Medulla oblongata (tissue), 1 donor: ENCODE results near the gene ZDHHC5.
"Not testable (repeated sequence)": the region's sequence is repeated elsewhere in the genome, so short reads cannot be mapped to it uniquely, and the experiment has no call there.

ENCODE experiments used
- DNase-seq: peaks from one replicate; pipeline ENCODE4 v3.0.0-alpha.2; 2015; ENCODE audit errors: extremely low spot score

Gene ZDHHC5

DNA sequence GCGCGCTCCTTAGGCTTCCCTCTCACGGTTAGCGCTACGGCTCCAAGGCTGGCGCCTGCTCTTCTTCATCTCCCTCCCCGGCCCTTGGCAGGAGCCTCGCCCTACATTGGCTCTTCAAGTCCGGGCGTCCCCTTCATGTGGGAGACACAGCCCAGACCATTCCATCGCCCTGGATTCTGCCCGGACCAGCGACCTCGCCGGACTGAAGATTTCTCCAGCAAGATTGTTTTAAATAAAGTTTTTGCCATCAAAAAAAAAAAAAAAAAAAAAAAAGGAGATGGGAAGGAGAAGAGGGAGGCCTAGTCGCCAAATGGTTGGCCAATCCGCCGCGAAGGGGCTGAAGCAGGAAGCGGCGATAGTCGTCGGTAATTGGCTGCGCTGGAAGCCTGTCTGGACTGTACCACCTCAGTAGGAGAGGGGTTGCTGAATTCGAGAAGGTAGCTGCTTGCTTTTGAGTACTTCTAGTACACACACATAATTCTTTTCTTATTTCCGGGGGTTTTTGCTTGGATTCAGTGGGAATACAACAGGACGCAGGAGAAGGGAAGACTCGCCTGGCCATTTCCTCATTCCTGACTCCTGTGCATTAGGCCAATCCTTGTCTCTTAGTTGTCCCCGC lies 688 bp upstream of the ZDHHC5 start:
- peak; percentile 99 for DNase-seq

DNA sequence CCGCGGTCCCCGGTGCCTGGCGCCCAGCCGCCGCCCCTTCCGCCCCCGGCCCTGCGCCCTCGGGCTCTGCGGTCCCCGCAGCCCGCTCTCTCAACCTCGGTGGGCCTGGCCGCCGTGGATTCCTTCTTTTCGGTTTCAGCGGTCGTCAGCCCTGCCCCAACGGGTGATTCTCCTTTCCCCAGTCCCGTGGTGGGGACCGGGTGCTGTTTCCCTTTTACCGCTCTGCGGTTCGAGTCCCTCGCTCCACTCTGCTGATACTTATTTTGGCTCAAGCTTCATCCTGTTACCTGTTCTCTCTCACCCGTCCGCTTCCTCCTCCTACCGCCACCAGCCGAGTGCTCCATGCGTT lies 494 bp downstream of the ZDHHC5 start:
- DNase-seq, result peak; percentile 12

DNA sequence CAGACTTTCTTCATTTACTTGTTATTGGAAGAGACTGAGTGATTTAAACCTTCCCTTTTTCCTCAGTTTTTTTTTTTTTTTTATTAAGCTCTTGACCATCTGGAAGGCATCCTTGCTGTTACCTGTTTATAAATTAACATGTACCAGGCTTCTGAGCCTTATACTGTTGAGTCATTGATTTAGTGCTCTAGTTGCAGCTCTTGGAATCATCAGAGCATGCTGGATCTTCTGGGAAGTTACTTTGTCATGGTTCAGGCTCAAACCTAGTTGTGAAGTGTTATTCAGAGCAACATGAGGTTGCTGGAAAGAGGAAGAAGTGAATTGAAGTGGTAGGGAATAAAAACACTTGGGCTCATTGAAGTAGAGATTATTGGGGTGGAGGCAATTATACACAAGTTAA lies 6.3 kb downstream of the ZDHHC5 start:
- DNase-seq, result no peak

DNA sequence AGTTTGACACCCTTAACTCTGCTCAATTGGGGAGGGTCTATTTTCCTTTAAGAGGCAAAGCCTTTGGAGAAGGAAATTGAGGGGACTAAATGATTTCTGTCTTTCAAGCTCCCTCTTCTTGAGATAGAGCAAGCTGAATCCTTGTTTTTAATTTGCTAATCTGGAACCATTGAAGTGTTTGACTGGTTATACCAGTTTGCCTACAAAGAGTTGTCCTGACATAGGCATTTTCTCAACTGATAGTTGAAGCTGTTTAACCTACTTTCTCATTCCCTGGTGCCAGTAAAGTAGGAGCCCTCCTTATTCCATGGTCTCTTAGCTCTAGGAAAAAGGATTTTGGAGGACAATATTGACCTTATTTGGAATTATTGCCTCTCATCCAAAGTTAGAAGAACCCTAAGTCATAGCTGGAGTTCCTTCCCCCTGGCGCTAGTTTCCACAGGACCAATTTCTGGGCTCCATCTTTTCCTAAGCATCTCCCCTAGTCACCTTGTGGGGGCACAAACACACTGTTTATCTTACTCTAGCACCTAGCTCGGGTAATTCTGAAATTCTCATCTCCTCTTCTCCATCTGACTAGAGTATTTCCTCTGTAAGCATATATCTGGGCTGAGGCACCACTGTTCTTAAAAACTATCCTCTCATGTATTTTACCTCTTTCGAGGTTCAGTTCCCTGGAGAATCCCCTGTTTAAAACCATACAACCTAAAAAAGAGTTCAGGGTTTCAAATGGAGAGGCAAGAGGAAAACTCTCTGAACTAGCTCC lies 7.4 kb downstream of the ZDHHC5 start:
- no peak for DNase-seq

DNA sequence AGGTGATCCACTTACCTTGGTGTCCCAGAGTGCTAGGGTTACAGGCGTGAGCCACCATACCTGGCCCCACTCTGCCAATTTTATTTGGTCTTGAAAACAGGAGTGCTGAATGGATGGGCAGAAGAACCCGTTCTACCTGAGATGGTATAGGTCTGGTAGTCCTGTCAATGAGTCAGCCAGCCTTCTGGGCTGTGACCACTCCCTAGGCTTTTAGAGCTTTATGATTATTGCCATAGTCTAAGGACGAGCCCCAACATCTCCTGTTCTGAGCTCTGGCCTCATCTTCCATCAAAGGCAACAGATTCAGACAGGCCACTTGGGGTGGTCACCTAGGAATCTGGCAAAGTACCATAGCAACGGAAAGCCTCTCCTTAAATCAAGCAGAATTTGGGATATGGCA lies 11.5 kb downstream of the ZDHHC5 start:
- no peak for DNase-seq

DNA sequence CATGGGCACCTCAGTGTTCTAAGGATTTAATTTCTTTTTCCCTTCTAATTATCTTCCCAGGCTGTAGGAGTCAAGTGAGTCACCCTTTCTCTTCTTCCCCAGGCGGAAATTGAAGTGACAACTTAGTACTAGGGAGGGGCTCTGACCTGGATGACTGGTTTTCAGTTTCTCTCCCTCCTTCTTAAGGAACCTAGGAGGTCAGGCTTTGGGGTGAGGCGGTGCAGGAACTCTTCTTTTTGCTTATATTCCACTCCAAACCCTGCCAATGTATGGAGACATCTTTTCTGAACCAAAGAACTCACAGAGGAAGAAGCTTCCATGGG lies 12.6 kb downstream of the ZDHHC5 start:
- DNase-seq, result no peak

DNA sequence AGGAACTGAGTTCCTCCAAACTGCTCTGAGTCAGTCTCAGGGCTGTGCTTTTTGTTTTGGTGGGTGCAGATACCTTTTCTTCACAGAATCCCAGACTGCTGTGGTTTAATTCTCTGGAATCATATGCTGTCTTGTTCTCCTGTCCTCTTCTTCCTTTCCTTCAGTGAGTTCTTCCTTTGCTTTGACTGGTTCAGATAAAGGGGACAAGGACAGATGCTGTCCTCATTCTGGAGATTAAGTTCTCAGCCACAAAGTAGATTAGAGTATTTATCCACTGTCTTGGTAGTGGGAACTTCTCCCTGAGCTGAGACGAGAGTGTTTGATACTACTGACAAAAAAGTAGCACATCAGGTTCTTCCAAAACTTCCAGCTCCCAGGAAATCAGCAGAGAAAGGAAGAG lies 13.3 kb downstream of the ZDHHC5 start:
- no peak for DNase-seq

DNA sequence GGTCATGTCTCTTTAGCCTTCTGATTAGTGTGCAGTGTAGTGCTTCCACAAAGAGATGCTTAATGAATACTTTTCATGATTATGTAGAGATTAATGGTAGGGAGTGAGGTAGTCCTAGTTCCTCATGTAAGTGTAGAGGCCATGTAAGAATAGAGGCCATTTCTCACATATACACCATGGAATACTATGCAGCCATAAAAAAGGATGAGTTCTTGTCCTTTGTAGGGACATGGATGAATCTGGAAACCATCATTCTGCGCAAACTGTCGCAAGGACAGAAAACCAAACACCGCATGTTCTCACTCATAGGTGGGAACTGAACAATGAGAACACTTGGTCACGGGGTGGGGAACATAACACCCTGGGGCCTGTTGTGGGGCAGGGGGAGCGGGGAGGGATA lies 22.6 kb downstream of the ZDHHC5 start:
- not testable (repeated sequence) for DNase-seq

DNA sequence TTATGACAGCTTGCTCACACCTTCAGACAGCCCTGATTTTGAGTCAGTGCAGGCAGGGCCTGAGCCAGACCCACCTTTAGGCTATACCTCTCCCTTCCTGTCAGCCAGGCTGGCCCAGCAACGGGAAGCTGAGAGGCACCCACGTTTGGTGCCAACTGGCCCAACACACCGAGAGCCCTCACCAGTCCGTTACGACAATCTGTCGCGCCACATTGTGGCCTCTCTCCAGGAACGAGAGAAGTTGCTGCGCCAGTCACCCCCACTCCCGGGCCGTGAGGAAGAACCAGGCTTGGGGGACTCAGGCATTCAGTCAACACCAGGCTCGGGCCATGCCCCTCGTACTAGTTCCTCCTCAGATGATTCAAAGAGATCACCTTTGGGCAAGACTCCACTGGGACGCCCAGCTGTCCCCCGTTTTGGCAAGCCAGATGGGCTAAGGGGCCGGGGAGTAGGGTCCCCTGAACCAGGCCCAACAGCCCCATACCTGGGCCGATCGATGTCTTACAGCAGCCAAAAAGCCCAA lies 31.0 kb downstream of the ZDHHC5 start:
- no peak for DNase-seq

DNA sequence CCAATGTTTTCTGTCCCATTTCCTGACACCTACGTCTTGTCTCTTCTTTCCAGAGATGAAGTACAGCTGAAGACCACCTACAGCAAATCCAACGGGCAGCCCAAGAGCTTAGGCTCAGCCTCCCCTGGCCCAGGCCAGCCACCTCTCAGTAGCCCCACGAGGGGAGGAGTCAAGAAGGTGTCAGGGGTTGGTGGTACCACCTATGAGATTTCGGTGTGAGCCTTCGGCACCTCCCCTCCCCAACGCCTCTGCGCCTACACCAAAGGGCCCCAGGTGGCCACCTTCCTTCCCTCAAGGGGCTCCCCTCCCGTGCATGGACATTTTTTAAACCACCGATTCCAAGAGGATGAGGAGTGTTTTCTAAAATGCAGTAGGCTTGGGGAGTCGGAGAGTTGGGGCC lies 31.9 kb downstream of the ZDHHC5 start:
- DNase-seq, result no peak

DNA sequence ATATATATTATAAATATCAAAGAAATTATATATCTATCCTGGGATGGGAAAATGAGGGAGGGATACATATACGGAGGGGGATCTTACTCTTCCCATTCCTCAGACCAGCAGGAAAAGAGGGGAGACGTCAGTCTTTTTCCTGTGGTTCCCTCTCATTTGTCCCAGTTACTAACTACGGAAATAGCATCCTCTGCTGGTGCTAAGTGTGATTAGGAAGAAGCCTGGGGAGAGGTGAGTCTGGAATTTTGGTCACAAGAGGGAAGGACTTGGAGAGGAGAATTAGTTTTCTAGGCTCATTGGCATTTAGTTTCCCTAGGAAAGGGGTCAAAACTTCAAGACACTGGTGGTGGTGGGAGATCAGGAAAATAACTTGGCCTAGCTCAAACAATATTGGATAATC lies 32.5 kb downstream of the ZDHHC5 start:
- no peak for DNase-seq

DNA sequence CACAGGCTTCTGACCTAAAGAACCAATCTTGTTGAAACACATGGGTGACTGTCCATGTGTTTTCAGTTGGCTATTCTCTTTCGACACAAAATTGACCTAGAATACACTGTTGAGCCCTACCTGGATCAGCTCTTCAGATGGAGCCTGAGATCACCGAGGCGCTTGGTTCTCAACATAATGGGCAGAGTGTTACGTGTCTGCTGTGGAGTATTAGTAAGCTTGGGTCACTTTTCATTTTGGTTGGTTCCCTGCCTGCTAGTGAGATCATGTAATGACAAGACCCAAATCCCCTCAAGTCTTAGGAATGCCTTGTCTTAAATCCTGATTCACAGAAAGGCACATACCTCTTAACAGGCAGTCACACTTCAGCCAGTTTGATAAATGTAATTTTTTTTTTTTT lies 35.4 kb downstream of the ZDHHC5 start:
- no peak for DNase-seq

DNA sequence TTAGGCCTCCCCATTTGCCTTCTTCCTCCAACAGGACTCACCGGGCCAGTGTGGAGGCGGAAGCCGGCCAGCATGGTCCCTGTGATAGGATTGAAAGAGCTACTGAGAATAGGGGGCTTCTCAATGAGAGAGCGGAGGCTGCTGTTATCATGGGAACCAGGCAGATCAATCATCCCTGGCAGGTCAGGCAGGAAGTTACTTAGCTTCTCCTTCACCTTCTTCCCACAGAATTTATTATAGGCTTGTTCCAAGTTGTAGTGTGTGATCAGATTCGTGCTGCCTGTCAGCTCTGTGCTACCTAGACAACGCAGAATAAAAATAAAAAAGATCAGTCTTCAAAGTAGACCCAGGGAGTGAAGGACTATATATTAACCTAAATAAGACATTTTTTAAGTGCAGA lies 37.0 kb downstream of the ZDHHC5 start:
- DNase-seq, result no peak

DNA sequence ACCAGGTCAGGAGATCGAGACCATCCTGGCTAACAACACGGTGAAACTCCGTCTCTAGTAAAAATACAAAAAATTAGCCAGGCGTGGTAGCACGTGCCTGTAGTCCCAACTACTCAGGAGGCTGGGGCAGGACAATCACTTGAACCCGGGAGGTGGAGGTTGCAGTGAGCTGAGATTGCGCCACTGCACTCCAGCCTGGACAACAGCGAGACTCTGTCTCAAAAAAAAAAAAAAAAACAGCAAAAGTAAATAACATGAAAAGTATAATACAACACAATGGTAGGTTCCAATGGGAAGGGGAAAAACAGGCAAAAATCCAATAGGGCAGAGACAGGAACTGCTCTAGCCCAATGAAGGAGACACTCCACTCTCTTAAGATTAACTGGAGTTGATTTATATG lies 37.5 kb downstream of the ZDHHC5 start:
- not testable (repeated sequence) for DNase-seq

DNA sequence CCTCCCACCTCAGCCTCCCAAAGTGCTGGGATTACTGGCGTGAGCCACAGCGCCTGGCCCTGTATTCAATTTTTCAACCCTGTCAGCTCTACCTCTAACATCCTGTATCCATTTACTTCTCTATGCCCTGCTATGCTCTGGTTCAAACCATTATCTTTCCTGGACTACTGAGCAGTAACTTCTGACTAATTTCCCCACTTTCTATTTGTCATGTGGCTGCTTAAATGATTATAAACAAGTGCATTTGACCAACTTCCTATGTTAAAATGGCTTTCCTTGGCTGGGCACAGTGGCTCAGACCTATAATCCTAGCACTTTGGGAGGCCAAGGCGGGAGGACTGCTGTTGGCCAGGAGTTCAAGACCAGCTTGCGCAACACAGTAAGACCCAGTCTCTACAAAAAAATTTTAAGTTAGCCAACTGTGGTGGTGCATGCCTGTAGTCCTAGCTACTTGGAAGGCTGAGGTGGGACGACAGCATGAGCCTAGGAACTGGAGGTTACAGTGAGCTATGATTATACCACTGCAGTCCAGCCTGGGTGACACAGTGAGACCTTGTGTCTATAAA lies 42.0 kb downstream of the ZDHHC5 start:
- DNase-seq, result no peak

DNA sequence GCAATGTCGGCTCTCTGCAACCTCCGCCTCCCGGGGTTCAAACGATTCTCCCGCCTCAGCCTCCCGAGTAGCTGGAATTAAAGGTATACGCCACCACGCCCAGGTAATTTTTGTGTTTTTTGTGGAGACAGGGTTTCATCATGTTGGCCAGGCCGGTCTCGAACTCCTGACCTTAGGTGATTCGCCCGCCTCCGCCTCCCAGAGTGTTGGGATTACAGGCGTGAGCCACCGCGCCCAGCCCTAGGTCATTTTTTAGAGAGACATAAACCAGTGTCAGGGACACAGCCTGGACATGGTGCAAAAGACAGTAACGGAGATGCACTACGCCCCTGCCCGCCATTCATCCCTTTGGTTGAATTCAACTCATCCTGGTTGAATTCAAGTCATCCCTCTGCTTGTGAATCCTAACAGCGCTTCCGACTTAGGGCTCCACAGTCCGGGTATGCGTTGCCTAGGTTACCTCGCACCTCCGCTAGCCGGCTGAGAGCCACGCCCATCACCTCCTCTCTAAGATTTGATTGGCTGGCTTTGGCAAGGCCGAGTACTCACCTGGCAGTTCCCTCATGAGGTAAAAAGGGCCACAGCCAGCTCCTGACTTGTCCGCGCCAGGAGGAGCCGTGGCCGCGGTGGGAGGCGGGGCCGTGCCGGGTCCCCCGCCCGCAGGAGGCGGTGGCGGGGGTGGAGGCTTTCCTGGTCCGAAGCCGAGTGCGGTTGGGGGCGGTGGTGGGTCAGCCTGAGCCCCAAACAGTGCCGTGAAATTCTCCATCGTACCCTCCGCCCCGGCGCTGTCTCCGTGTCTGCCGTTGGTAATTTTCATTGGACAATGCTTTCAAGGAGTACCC lies 43.7 kb downstream of the ZDHHC5 start, which contains the start of gene MED19:
Gene MED19 (minus strand): TSS at position 802 of the 842 bp plus-strand sequence. CDS start 36 bp downstream, at position 766.
- no peak for DNase-seq

DNA sequence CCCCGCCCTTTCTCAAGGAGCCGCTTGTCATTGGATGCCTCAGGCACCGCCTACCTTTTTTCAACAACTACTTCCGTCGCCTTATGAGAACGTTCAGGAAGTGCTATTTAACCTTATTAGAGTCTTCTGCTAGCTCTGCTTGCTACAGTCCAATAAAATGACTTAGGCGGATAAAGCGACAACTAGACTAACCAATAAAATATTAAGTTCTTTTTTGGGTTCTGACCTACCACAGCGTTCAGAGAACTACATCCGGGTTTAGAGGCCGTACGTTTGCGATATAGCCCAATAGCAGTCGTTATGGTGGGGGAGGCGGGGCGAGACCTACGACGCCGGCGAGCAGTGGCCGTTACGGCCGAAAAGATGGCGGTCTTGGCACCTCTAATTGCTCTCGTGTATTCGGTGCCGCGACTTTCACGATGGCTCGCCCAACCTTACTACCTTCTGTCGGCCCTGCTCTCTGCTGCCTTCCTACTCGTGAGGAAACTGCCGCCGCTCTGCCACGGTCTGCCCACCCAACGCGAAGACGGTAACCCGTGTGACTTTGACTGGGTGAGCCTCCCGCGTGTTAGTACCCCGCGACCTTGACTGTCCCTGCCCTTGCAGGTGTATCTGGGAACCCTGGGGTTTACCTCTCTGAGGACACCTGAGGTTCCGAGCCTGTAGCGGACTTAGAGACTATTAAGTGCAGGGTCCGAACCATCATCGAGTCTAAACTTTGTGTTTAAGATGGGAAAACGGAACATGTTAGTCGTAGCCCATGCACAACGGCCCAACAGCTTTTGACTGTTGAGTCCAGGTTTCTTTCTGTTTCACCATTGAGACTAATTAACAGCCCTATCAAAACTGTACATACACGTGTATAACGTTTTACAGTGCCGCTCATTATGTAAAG lies 44.6 kb downstream of the ZDHHC5 start, which contains the start of gene TMX2:
Gene TMX2 (plus strand): TSS at position 338 of the 895 bp plus-strand sequence. CDS start 26 bp downstream, at position 364.
- peak; percentile 99 for DNase-seq

DNA sequence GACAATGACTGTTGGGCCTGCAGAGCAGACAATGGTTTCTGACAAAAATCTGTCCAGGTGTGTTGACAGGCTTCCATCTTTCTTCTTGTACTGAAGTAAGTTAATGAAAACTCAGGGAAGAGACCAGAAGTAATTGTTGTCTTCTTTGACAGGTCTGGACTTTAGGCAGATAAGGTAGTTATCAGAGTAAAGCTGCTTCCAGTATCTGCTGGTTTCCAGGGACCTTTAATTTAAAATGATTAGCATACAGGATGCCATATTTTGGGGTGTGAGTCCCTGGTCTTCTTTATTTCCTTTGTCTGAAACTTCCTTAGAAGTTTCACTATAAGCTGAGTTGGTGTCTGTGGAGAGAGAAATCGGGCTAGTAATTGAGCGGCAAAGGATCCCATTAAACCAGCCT lies 45.9 kb downstream of the ZDHHC5 start:
- DNase-seq, result no peak

DNA sequence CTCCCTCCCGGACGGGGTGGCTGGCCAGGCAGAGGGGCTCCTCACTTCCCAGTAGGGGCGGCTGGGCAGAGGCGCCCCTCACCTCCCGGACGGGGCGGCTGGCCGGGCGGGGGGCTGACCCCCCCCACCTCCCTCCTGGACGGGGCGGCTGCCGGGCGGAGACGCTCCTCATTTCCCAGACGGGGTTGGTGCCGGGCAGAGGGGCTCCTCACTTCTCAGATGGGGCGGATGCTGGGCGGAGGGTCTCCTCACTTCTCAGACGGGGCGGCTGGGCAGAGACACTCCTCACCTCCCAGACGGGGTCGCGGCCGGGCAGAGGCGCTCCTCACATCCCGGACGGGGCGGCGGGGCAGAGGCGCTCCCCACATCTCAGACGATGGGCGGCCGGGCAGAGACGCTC lies 48.8 kb downstream of the ZDHHC5 start:
- DNase-seq, result not testable (repeated sequence)

DNA sequence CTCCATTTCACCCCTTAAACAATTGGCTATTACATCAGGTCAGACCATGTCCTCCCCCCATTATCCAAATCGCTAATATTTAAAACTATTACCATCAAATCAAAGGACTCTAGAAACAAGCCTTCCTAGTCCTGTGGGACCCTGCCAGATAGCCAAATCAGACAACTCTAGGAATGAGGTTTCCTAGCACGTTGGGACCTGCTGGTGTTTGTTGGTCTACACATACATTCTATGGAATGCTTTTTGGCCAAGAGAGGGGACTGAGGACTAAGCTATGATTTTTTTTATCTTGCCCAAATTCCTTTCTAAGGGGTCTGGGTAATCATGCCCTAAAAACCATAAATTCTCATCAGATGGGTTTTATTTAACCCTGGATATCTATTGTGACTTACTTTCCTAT lies 59.3 kb downstream of the ZDHHC5 start:
- DNase-seq, result no peak

DNA sequence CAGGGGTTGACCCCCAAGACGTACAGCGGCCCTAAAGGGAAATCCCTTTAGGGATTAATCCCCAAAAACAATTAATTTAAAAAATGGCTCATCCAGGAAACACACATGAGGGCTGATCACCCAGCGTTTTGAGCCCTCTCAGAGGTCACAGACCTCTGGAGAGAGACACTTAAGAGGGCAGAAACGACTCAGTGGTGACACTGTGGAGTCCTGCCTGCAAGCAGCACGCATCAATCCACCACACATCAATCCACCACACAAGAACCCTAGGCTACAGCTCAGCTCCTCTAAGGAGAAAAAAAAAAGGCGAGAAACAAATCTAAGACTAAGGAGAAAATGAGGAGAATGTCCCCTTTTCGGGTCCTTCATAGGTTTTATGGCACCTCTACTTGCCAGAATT lies 60.9 kb downstream of the ZDHHC5 start:
- no peak for DNase-seq
